Hematopoietic multipotent progenitor cell treated with erythropoietin and hydrocortisone succinate and interleukin-3 and kit ligand, for 15 days (in vitro differentiated cells): Measurements from ENCODE around the gene ARHGEF6.

ENCODE experiments used
- DNase-seq: peaks from one replicate; pipeline ENCODE4 v3.0.0-alpha.2; 2015; ENCODE audit warnings: low spot score

ARHGEF6 gene

GRCh38 chrX:136691028-136691809 is 89.5 kb downstream of the ARHGEF6 start:
- no peak for DNase-seq

GRCh38 chrX:136689436-136689835 is 91.3 kb downstream of the ARHGEF6 start:
- DNase-seq = no peak

- no peak for DNase-seq
Observed at GRCh38 chrX:136687457-136687856, 93.3 kb downstream of the ARHGEF6 start.

DNA sequence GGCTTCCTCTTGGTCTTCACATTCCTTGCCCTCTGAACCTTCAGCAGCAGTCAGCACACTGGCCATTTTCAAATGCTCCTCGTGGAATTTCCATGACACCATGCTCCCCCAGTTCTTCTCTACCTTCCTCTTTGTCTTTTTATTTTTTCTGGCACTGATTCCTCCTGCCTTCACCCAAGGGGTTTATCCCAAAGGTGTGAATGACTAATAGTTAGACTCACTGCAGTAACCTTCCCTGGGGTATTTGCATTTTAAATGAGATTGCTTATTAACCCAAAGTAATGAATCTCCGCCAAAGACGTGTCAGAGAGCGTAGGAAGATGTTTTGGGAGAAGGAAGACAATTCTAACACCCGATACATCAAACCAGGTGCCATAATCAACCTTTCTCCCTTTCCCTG is 96.6 kb downstream of the ARHGEF6 start:
- DNase-seq = no peak

GRCh38 chrX:136679531-136679930 is 101.2 kb downstream of the ARHGEF6 start:
- no peak for DNase-seq

DNA sequence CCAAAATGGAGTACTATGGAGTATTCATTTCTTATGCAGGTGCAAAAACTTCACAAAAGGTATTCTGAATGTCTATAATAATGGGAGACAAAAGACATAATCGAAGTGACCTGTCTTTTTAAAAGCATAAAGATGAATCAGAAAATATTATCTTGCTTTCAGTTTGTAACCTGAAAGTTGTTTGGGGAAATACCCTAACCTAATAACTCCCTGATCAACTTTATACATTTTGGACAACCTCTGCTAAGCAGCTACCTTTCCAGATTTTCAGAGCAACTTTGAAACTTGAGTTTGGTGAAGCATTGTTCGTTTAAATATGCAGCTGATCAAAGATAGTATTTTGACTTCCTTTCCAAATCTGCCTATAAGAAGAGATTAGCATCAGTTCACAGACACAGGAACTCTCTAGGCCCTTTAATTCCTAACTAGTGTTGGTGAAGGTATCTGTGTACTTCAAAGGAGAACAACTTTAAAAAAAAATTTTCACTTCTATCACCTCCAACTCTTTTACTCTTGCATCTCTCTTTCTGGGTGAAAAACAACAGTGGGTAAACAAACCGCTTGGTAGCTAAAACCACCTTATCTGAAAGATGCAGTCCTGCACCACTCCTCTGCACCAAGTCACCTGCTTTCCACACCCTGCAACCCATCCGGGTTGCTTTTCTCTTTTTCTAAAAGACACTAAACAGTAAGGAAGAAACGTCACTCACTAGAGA is 106.3 kb downstream of the ARHGEF6 start:
- DNase-seq = no peak

GRCh38 chrX:136671006-136671610 is 109.6 kb downstream of the ARHGEF6 start:
- no peak for DNase-seq

DNA sequence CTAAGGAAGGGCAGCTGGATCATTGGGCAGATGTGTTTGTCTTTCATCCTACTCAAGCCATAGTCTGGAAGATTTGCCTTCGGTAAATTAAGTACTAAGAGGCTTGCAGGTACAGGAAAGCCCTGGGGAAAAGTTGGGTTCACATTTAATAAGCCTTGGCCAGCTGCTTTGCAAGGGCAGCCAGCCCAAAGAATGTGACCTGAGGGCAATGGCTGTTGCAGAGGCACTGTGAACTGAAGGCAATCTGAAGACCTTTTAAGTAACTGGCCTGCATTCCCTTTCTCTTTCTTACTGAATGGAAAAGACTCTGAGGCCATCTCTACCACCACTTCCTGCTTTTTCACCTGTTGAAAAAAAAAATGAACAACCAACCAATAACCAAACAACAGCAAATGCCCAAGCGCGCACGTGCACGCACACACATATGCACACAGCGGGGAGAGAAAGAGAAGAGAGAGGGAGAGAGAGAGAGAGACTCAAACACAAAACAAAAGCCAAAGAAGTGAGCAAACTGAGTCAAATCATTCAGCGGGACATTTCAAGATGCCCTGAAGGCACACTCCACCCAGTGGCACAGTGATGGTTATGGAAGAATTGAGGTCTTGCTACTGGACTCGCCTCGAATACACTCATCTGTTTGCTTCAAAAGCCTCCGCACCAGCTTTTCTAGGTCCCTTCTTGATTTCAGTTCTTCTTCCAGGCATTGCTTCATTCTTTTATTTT is 113.1 kb downstream of the ARHGEF6 start:
- no peak for DNase-seq

DNA sequence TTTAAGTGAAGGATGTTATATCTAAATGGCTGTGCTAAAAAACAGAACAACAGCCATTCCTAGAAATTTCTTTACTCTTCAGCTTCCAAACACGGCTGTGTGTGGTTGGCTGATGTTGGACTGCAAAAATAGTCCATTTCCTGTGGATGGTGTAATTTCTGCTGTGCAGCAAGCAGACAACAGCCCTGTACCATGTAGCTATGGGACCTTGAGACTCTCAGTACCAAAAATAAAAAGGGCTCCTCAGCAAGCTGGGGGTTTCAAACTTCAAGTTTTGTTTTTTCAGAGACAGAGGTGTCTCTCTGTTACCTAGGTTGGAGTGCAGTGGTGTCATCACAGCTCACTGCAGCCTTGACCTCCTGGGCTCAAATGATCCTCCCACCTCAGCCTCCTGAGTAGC is 114.6 kb downstream of the ARHGEF6 start:
- no peak for DNase-seq

DNA sequence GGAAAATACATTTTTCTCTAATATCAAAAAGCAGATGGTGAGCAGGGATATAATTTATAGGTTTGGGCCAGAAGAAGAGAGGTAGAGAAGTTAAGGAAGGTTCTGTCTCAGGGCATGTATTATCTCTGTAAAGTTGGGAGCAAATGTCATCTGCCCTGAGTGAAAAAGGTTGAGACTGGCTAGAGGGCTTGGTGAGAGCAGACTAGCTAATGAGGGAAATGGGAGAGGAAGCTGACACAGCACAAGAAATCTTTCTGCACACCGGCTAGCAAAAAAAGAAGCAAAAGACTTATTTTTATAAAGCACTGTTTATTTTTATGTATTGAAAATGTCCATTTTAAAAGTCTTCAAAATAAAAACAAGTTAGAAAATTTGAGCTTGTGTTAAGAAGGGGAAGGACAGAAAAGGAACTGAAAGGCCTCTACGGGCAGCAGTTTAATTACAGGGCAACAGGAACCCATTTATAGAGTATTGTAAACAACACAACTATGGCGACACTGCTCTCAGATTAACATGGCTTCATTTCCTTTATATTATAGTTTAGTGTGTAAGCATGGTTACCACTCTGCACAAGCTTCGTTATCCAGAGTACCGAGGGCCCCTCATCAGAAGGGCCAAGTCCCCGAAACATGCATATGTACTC is 115.4 kb downstream of the ARHGEF6 start:
- DNase-seq = no peak

GRCh38 chrX:136662976-136663375 is 117.8 kb downstream of the ARHGEF6 start:
- no peak for DNase-seq

DNA sequence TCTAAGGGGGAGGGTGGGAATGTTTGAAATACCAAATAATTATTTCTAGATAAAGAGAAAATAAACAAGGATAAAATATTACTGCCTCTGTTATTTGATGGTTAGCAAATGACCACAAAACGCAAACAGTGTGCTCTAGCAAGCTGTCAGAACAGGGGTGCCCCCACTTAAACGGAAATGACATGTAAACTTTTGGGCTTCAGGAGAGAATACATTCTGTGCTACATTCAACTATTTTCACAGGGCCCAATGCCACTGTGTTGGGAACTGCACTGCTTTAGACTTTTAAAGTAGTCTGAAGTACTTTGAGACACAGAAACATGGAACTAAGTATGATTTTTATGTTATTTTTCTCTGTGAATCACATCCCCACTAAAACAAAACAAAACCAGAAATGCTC is 118.6 kb downstream of the ARHGEF6 start:
- DNase-seq = no peak

DNA sequence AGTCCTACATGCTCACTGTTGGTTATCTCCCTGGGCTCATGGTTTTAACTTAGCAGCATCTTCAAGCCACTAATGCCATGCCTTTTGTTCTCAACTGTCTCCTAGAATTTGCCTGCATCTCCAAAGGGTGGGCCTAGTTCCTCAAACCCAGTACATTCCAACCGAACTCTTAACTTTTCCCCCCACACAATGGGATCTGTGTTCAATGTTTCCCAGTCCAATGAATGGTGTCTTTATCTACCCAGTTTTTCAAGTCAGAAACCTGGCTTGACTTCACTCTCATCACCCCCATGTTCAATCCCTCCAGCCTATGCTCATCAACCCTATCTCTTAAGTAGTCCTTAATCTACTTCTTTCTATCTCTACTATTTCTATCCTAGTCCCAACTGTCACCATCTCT is 119.8 kb downstream of the ARHGEF6 start:
- DNase-seq = no peak

- no peak for DNase-seq
Observed at GRCh38 chrX:136659174-136659573, 121.6 kb downstream of the ARHGEF6 start.

- no peak for DNase-seq
Observed at GRCh38 chrX:136658151-136658550, 122.6 kb downstream of the ARHGEF6 start.

- DNase-seq = no peak
Observed at GRCh38 chrX:136656361-136656964, 124.3 kb downstream of the ARHGEF6 start.

GRCh38 chrX:136652822-136653723 is 127.7 kb downstream of the ARHGEF6 start:
- DNase-seq = no peak

DNA sequence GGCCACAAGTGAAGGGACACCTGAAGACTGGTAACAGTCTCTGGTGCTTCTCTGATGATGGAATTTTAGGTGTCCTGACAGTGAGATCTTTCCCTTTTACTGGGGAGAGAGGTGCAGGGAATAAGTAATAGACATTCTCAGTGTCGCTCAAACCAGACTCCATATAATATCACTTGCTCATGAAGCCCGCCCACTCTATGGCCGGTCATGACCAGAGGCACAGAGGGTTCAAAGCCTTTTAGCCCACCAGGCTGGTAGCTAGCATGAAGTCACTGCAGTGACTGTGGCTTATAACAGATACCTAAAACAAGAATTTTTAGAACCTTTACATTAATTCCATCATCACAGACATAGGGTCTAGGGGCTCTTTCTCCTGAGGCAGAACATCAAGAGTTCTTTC is 129.9 kb downstream of the ARHGEF6 start:
- no peak for DNase-seq

DNA sequence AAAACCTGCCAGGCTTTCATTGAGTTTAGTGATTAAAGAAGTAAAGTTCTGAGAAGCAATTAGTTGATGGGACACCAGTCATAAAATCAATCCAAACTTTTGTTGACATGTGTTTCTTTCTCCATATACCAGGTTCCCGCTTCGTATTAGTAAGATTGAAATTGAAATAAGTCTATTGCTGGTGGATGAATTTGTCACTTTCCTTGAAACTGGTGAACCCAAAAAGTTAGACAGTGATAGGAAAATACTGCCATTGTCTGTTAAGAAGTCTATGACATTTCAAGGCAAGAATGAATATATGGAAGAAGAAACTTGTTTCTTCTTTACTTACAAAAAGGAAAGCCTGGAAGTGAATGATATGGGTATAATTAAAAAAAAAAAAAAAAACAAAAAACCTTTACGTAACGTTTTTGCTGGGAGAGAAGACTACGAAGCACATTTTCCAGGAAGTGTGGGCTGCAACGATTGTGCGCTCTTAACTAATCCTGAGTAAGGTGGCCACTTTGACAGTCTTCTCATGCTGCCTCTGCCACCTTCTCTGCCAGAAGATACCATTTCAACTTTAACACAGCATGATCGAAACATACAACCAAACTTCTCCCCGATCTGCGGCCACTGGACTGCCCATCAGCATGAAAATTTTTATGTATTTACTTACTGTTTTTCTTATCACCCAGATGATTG is 132.9 kb downstream of the ARHGEF6 start, which contains the start of gene CD40LG:
TSS of gene CD40LG (plus strand) at position 482 of the 684 bp plus-strand sequence. CDS start at position 573, 91 bp downstream.
- DNase-seq = no peak
